ENCODE data around the gene SPATA20. TPM values are rescaled to one million over a fixed set of nuclear protein-coding genes. Genes with fewer than 3 reads are reported as not detected.

Gene SPATA20
- total RNA-seq, 2 experiments from 2014 or later, result 3.9 to 6.2 TPM

DNA sequence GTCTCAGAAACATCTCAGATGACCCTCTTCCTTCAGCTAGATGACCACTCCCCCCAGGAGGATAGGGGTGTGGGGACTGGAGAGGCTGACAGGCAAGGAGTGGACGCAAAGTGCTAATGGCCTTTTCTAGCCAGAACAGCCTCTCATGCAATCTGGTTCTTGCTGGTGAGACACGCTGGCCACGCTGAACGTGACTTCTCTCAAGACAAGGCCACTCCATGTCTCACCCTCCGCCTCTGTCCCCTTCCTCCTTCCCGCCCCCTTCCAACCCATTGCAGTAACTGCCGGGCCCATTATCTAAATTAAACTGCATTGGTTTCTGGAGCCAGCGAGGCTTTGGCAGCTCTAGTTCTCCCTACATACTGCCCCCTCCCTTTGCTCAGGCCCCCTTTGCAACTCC is 23.1 kb downstream of the SPATA20 start:
- H3K27me3 Mint-ChIP-seq, result peaks cover 23% of the 10 kb centered on the region
- no peak overlapping the region for H3K27ac Mint-ChIP-seq
- no peaks in the 10 kb centered on the region for H3K36me3 Mint-ChIP-seq (ENCODE audit: low read depth)
- no peaks in the 10 kb centered on the region for H3K4me1 Mint-ChIP-seq
- H3K9me3 Mint-ChIP-seq, result no peaks in the 10 kb centered on the region
- CTCF ChIA-PET, result interaction anchor here (0.6 kb wide), 1 partner anchor 92 kb away, joined by 3 read pairs; no protein-coding TSS in a partner anchor
- POLR2A ChIA-PET, result no interaction called here
- DNase-seq, result no peak
- H3K4me3 Mint-ChIP-seq, result no peak overlapping the region

DNA sequence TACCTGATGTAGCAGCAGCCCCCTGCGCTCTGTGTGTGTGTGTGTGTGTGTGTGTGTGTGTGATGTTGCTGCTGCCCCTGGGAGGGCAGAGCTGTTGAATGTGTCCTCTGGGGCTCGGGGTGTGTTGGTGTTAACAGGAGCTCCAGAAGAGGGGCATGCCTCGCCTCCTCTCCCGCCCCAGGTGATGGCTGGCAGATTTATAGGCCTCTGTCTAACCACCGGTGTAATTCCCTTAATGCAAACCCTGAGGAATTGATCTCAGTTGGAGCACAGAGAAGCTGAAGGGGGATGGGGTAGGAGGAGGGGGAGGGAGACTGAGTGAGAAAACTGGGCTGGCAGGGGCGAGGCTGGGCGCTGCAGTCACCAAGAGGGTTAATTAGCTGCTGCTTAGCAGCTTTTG is 23.6 kb downstream of the SPATA20 start:
- POLR2A ChIA-PET, result no interaction called here
- Mint-ChIP-seq H3K4me1 (no peaks in the 10 kb centered on the region), H3K4me3 (no peak overlapping the region), H3K27me3 (peaks cover 18% of the 10 kb centered on the region), H3K36me3 (ENCODE audit: low read depth) (no peaks in the 10 kb centered on the region), H3K9me3 (no peaks in the 10 kb centered on the region), H3K27ac (no peak overlapping the region)
- DNase-seq, result no peak
- CTCF ChIA-PET, result interaction anchor here (0.6 to 0.8 kb wide), 2 partner anchors 11 to 92 kb away, joined by 3 read pairs; no protein-coding TSS in a partner anchor

DNA sequence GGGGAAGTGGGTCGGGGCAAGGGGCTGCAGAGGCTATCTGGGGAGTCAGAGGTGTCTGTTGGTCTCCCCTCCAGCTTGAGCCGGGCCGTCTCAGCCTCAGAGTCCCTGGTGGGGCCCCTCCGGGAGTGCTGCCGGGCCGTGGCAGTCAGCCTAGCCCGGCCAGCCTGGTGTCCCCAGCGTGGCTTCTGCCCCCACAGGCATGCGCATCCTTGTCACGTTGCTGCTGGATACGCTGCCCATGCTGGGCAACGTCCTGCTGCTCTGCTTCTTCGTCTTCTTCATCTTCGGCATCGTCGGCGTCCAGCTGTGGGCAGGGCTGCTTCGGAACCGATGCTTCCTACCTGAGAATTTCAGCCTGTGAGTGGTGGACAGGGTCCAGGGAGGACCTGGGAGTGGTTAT is 24.7 kb downstream of the SPATA20 start:
- Mint-ChIP-seq H3K4me3 (no peak overlapping the region), H3K27ac (no peak overlapping the region), H3K36me3 (ENCODE audit: low read depth) (no peaks in the 10 kb centered on the region), H3K4me1 (no peaks in the 10 kb centered on the region), H3K27me3 (peaks cover 7% of the 10 kb centered on the region), H3K9me3 (no peaks in the 10 kb centered on the region)
- POLR2A ChIA-PET, result no interaction called here
- CTCF ChIA-PET, result interaction anchor here (0.7 kb wide), 1 partner anchor 97 kb away, joined by 3 read pairs; no protein-coding TSS in a partner anchor
- DNase-seq, result no peak

DNA sequence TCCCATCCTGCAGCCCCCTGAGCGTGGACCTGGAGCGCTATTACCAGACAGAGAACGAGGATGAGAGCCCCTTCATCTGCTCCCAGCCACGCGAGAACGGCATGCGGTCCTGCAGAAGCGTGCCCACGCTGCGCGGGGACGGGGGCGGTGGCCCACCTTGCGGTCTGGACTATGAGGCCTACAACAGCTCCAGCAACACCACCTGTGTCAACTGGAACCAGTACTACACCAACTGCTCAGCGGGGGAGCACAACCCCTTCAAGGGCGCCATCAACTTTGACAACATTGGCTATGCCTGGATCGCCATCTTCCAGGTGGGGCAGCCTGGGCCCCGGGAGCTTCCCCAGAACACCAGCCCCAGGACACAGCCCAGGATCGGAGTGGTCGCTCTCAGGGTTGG is 25.6 kb downstream of the SPATA20 start:
- H3K36me3 Mint-ChIP-seq (ENCODE audit: low read depth), result no peaks in the 10 kb centered on the region
- H3K9me3 Mint-ChIP-seq, result no peaks in the 10 kb centered on the region
- DNase-seq, result no peak
- H3K27me3 Mint-ChIP-seq, result peaks cover 7% of the 10 kb centered on the region
- ChIA-PET POLR2A (no interaction called here), CTCF (interaction anchor here (1.7 kb wide), 1 partner anchor 9 kb away, joined by 6 read pairs; no protein-coding TSS in a partner anchor)
- H3K27ac Mint-ChIP-seq, result no peak overlapping the region
- H3K4me1 Mint-ChIP-seq, result no peaks in the 10 kb centered on the region
- no peak overlapping the region for H3K4me3 Mint-ChIP-seq

DNA sequence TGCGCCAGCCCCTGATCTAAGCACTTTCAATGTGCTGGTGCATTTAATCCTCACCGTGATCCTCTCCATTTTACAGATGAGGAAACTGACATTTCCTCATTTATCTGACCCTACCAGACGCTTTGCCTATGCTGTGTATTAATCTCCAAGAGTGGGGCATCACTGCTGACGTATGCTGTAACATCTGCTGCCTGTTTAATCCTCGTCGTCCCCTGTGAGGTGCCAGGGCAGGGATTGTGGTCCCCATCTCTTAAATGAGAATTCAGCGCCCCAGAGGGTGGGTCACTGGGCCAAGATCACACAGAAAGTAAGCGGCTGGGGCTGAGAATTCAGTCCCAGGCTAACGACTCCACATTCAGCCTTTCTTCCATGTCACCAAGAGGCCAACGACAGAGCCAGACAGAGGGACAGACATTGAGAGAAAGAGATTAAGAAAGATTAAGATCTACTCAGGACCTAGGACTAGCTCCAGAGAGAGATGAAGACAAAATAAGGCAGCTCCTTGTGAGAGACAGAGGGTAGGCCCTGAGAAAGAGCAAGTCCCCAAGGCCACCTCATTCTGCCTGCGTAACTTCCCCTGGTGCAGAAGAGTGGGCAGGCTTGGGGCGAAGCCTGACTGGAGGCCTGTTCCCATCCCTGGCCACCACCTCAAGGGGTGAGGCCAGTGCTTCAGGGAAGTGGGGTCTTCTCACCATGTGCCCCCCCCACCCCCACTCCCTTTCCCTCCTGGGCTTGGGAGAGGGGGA is 27.1 kb downstream of the SPATA20 start:
- Mint-ChIP-seq H3K4me1 (no peaks in the 10 kb centered on the region), H3K36me3 (ENCODE audit: low read depth) (no peaks in the 10 kb centered on the region), H3K4me3 (no peak overlapping the region), H3K9me3 (no peaks in the 10 kb centered on the region), H3K27me3 (no peaks in the 10 kb centered on the region), H3K27ac (no peak overlapping the region)
- ChIA-PET CTCF (interaction anchor here (1.0 to 1.7 kb wide), 3 partner anchors 11 to 279 kb away, joined by 3 to 6 read pairs (median 5); partner anchors contain the start of gene CACNA1G), POLR2A (interaction anchor here (0.6 kb wide), 1 partner anchor 147 kb away, joined by 3 read pairs; no protein-coding TSS in a partner anchor)
- DNase-seq, result no peak

DNA sequence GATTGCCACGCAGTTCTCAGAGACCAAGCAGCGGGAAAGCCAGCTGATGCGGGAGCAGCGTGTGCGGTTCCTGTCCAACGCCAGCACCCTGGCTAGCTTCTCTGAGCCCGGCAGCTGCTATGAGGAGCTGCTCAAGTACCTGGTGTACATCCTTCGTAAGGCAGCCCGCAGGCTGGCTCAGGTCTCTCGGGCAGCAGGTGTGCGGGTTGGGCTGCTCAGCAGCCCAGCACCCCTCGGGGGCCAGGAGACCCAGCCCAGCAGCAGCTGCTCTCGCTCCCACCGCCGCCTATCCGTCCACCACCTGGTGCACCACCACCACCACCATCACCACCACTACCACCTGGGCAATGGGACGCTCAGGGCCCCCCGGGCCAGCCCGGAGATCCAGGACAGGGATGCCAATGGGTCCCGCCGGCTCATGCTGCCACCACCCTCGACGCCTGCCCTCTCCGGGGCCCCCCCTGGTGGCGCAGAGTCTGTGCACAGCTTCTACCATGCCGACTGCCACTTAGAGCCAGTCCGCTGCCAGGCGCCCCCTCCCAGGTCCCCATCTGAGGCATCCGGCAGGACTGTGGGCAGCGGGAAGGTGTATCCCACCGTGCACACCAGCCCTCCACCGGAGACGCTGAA is 28.7 kb downstream of the SPATA20 start:
- no peak for DNase-seq
- ChIA-PET CTCF (interaction anchor here (1.3 to 2.2 kb wide), 2 partner anchors 9 to 13 kb away, joined by 4 to 7 read pairs; no protein-coding TSS in a partner anchor), POLR2A (no interaction called here)
- Mint-ChIP-seq H3K4me3 (no peak overlapping the region), H3K36me3 (ENCODE audit: low read depth) (no peaks in the 10 kb centered on the region), H3K27ac (no peak overlapping the region), H3K9me3 (no peaks in the 10 kb centered on the region), H3K27me3 (no peaks in the 10 kb centered on the region), H3K4me1 (no peaks in the 10 kb centered on the region)

DNA sequence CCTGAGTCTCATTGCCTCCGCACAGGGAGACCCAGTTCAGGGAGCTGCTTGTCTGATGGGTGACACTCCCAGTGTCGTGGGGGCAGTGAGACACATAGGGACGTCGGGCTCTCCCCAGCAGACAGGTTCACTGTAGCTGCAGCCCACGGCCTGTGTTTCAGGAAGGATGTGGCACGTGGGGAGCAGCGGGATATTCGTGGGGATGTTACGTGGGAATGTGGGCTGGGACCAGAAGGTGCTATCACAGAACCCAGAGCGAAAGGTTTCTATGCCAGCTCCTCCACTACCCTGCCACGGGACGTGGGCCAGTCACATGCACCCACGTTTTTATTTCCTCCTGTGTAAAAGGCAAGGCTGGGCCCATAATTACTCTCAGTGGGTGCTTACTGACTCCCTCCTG is 29.9 kb downstream of the SPATA20 start:
- H3K4me3 Mint-ChIP-seq, result no peak overlapping the region
- H3K4me1 Mint-ChIP-seq, result no peaks in the 10 kb centered on the region
- no peaks in the 10 kb centered on the region for H3K9me3 Mint-ChIP-seq
- ChIA-PET CTCF (interaction anchor here (0.6 to 2.2 kb wide), 3 partner anchors 8 to 46 kb away, joined by 4 to 7 read pairs (median 4); no protein-coding TSS in a partner anchor), POLR2A (no interaction called here)
- DNase-seq, result no peak
- H3K36me3 Mint-ChIP-seq (ENCODE audit: low read depth), result no peaks in the 10 kb centered on the region
- no peaks in the 10 kb centered on the region for H3K27me3 Mint-ChIP-seq
- no peak overlapping the region for H3K27ac Mint-ChIP-seq

DNA sequence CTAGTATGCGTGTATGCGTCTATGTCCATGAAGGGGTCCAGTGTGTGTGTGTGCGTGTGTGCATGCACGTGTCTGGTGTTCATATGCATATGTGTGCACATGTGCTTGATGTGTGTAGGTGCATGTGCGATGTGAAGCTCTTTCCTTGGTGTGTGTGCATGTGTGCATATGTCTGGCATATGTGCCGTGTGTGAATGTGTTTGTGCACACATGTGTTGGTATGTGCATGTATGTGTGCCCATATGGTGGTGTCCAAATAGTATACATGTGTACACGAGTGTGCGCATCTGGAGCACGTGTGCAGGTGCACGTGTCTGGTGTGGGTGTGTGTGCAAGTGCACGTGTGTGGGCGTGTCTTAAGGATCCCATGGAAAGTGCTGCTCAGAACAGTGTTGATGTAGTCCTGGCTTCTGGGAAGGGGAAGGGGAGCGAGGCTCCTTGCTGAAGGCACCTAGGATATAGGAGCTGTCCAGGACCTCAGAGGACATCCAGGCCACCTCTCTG is 30.5 kb downstream of the SPATA20 start:
- H3K4me3 Mint-ChIP-seq, result no peak overlapping the region
- H3K27me3 Mint-ChIP-seq, result no peaks in the 10 kb centered on the region
- H3K9me3 Mint-ChIP-seq, result no peaks in the 10 kb centered on the region
- CTCF ChIA-PET, result interaction anchor here (0.6 to 1.5 kb wide), 3 partner anchors 53 to 530 kb away, joined by 3 to 4 read pairs (median 3); no protein-coding TSS in a partner anchor
- no peaks in the 10 kb centered on the region for H3K4me1 Mint-ChIP-seq
- DNase-seq, result no peak
- H3K36me3 Mint-ChIP-seq (ENCODE audit: low read depth), result no peaks in the 10 kb centered on the region
- POLR2A ChIA-PET, result no interaction called here
- no peak overlapping the region for H3K27ac Mint-ChIP-seq

DNA sequence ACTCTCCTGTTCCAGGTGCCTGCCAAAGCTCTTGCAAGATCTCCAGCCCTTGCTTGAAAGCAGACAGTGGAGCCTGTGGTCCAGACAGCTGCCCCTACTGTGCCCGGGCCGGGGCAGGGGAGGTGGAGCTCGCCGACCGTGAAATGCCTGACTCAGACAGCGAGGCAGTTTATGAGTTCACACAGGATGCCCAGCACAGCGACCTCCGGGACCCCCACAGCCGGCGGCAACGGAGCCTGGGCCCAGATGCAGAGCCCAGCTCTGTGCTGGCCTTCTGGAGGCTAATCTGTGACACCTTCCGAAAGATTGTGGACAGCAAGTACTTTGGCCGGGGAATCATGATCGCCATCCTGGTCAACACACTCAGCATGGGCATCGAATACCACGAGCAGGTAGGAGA is 31.2 kb downstream of the SPATA20 start:
- H3K27me3 Mint-ChIP-seq, result no peaks in the 10 kb centered on the region
- H3K27ac Mint-ChIP-seq, result no peak overlapping the region
- ChIA-PET CTCF (interaction anchor here (0.6 to 1.5 kb wide), 2 partner anchors 73 to 530 kb away, joined by 3 to 4 read pairs; no protein-coding TSS in a partner anchor), POLR2A (no interaction called here)
- no peaks in the 10 kb centered on the region for H3K9me3 Mint-ChIP-seq
- H3K4me3 Mint-ChIP-seq, result no peak overlapping the region
- no peaks in the 10 kb centered on the region for H3K4me1 Mint-ChIP-seq
- DNase-seq, result no peak
- no peaks in the 10 kb centered on the region for H3K36me3 Mint-ChIP-seq (ENCODE audit: low read depth)

DNA sequence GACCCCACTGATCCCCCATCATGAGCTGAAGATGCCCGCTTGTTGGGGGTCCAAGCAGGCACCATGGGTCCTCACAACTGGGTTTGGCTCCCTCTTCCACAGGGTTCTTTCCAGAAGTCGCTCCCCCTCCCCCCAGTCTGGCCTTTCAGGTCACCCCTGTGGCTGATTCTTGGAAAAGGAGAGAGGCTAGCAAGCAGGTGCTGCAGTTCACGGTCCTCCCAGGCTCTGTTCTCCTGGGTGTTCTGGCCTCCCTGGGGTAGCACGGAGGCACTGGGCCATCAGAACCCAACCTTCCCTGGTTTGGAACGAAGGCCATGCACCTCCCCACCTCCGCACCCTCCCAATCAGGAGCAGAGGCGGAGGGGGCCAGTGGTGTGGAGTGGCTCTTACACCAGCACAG is 32.4 kb downstream of the SPATA20 start:
- POLR2A ChIA-PET, result interaction anchor here (0.9 kb wide), 1 partner anchor 17 kb away, joined by 3 read pairs; no protein-coding TSS in a partner anchor
- no peak overlapping the region for H3K27ac Mint-ChIP-seq
- H3K27me3 Mint-ChIP-seq, result no peaks in the 10 kb centered on the region
- H3K9me3 Mint-ChIP-seq, result no peaks in the 10 kb centered on the region
- no peak overlapping the region for H3K4me3 Mint-ChIP-seq
- DNase-seq, result no peak
- no peaks in the 10 kb centered on the region for H3K36me3 Mint-ChIP-seq (ENCODE audit: low read depth)
- H3K4me1 Mint-ChIP-seq, result no peaks in the 10 kb centered on the region
- CTCF ChIA-PET, result no interaction called here

DNA sequence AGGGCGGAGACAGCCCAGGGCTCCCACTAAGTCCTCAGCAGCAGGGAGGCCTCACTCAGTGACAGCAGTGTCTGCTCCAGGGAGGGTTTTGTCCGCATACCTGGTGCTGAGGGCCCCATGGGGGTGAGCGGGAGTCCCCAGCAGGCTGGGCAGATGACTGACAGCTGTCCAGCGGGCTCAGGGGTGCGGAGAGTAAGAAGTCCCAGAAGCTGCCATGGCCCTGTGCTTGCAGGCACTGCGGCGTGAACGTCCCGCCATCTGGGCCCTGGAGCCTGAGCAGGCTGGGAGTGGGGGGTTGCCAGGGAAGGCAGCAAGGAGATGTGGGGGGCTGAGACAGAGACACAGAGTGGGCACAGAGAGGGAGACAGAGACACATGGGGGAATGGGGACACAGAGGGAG is 33.7 kb downstream of the SPATA20 start:
- H3K9me3 Mint-ChIP-seq, result no peaks in the 10 kb centered on the region
- CTCF ChIA-PET, result no interaction called here
- no peak for DNase-seq
- POLR2A ChIA-PET, result no interaction called here
- no peaks in the 10 kb centered on the region for H3K36me3 Mint-ChIP-seq (ENCODE audit: low read depth)
- H3K4me1 Mint-ChIP-seq, result no peaks in the 10 kb centered on the region
- H3K4me3 Mint-ChIP-seq, result no peak overlapping the region
- H3K27ac Mint-ChIP-seq, result no peak overlapping the region
- H3K27me3 Mint-ChIP-seq, result no peaks in the 10 kb centered on the region

DNA sequence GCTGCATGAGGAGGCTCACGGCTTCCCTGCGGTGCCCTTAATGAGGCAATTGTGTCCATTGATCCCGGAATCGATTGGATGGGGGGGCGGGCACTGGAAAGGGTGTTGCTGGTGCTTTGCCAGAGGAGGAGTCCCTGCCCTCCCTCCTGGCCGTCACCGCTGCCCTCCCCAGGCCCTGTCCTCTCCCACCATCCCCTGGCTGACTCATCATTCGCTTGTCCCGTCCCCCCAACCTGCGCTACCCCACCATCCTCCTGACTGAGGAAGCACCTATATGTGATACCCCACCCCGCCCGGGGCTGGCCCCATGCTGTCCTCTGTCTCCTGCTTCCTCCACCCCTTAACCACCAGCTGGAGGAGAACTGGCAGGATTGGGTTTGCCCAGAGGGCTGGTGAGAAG is 34.3 kb downstream of the SPATA20 start:
- Mint-ChIP-seq H3K9me3 (no peaks in the 10 kb centered on the region), H3K4me1 (no peaks in the 10 kb centered on the region), H3K27ac (no peak overlapping the region), H3K36me3 (ENCODE audit: low read depth) (no peaks in the 10 kb centered on the region), H3K4me3 (no peak overlapping the region), H3K27me3 (no peaks in the 10 kb centered on the region)
- POLR2A ChIA-PET, result no interaction called here
- CTCF ChIA-PET, result no interaction called here
- DNase-seq, result no peak

DNA sequence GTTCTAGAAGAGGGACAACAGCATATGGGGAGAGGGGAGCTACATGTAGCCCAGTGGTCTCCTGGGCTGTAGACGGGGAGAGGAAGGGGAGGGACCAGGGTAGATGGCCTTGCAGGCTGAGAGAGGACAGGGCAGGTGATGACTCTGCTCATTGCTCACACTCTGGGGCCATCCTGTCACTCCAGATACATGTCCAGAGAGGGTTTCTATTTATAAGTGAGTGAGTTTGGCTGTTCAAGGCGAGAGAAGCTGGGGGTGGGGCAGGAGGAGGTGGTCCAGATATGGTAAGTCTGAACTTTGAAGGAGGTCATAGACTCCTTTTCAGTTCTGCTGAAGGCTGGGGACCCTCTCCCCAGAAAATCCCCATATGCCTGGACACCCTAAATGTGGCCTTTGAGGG is 35.8 kb downstream of the SPATA20 start:
- Mint-ChIP-seq H3K4me3 (no peak overlapping the region), H3K27ac (no peak overlapping the region), H3K9me3 (no peaks in the 10 kb centered on the region), H3K4me1 (no peaks in the 10 kb centered on the region), H3K27me3 (no peaks in the 10 kb centered on the region), H3K36me3 (ENCODE audit: low read depth) (no peaks in the 10 kb centered on the region)
- ChIA-PET POLR2A (no interaction called here), CTCF (no interaction called here)
- no peak for DNase-seq

All from activated CD4-positive, alpha-beta T cell treated with anti-CD3 and anti-CD28 coated beads, Interleukin-2, amount 10 ng/mL, durations not matched to agents 7 days and 5 days (primary cell).